OCI-LY1 (cell line): ENCODE data around the gene SNAI3.
A peak's percentile ranks its signal among the peaks of the same experiment; 100 is the strongest.

Experiments
- H2AFZ ChIP-seq: fragments of 200-600 bp; sonication (generic), shearing (Covaris generic); 2 replicates; pipeline ENCODE4 v1.6.0; 2014; ENCODE audit warnings: antibody characterized with exemption, mild to moderate bottlenecking, low read length
- H3F3A ChIP-seq: fragments of 200-600 bp; sonication (generic), shearing (Covaris generic); 2 replicates; pipeline ENCODE4 v1.6.0; 2014; ENCODE audit warnings: mild to moderate bottlenecking, antibody characterized with exemption, low read length, moderate library complexity; ENCODE audit not compliant: insufficient read depth
- H3K27ac ChIP-seq: fragments of 200-600 bp; sonication (generic); 2 replicates; pipeline ENCODE4 v1.5.1; 2014; ENCODE audit warnings: low read length, mixed run types, mild to moderate bottlenecking, low read depth; ENCODE audit not compliant: poor library complexity, severe bottlenecking
- H3K27me3 ChIP-seq: fragments of 200-600 bp; sonication (generic); 2 replicates; pipeline ENCODE4 v1.6.0; 2014; ENCODE audit warnings: antibody characterized with exemption, mild to moderate bottlenecking, low read length, moderate library complexity; ENCODE audit not compliant: insufficient read depth
- H3K36me3 ChIP-seq: fragments of 200-600 bp; sonication (generic); 2 replicates; pipeline ENCODE4 v1.6.1; 2014; ENCODE audit warnings: mild to moderate bottlenecking, antibody characterized with exemption, low read length, moderate library complexity, mixed read lengths; ENCODE audit not compliant: insufficient read depth
- H3K4me1 ChIP-seq: fragments of 200-600 bp; sonication (generic); 2 replicates; pipeline ENCODE4 v1.5.1; 2014; ENCODE audit warnings: mild to moderate bottlenecking, low read length, moderate library complexity; ENCODE audit not compliant: insufficient read depth, severe bottlenecking
- H3K4me2 ChIP-seq: fragments of 200-600 bp; sonication (generic), shearing (Covaris generic); 2 replicates; pipeline ENCODE4 v1.6.1; 2014; ENCODE audit warnings: low read length
- H3K4me3 ChIP-seq: fragments of 200-600 bp; sonication (generic); 2 replicates; pipeline ENCODE4 v1.5.1; 2014; ENCODE audit warnings: low read length, low read depth, mild to moderate bottlenecking, mixed read lengths; ENCODE audit not compliant: poor library complexity, severe bottlenecking
- H3K79me2 ChIP-seq: fragments of 200-600 bp; shearing (Covaris generic); 2 replicates; pipeline ENCODE4 v1.6.1; 2016; ENCODE audit warnings: mixed run types, low read length, mixed read lengths; ENCODE audit not compliant: insufficient read depth
- H3K9ac ChIP-seq: fragments of 200-600 bp; sonication (generic), shearing (Covaris generic); 2 replicates; pipeline ENCODE4 v1.6.1; 2014; ENCODE audit warnings: mild to moderate bottlenecking, low read length, mixed read lengths
- H3K9me2 ChIP-seq: fragments of 200-600 bp; sonication (generic), shearing (Covaris generic); 2 replicates; pipeline ENCODE4 v1.6.1; 2014; ENCODE audit warnings: low read depth, mild to moderate bottlenecking, low read length, mixed read lengths
- H3K9me3 ChIP-seq: fragments of 200-600 bp; shearing (Covaris generic); 2 replicates; pipeline ENCODE4 v1.6.1; 2014; ENCODE audit warnings: low read length, mixed read lengths
- H4K20me1 ChIP-seq: fragments of 200-600 bp; sonication (generic), shearing (Covaris generic); 2 replicates; pipeline ENCODE4 v1.6.0; 2016; ENCODE audit warnings: mild to moderate bottlenecking, low read length; ENCODE audit not compliant: insufficient read depth
- CTCF ChIP-seq: fragments of 200-600 bp; sonication (generic), shearing (Covaris generic); IDR thresholded peaks from 2 replicates; pipeline ENCODE4 v1.5.1; 2017; ENCODE audit warnings: mild to moderate bottlenecking, antibody characterized with exemption, low read length, moderate library complexity, mixed read lengths
- EZH2 ChIP-seq: fragments of 200-600 bp; sonication (generic), shearing (Covaris generic); IDR thresholded peaks from 2 replicates; pipeline ENCODE4 v1.8.0; 2017; ENCODE audit warnings: borderline replicate concordance, mixed run types, mild to moderate bottlenecking, antibody characterized with exemption, low read length, moderate library complexity, mixed read lengths

Gene SNAI3

GRCh38 chr16:88633684-88634140, 52.6 kb downstream of the SNAI3 start:
- TF ChIP-seq EZH2 (no peak), CTCF (peak; percentile 44; the same call in 1 of the 2 replicates)
- no peaks in the 10 kb centered on the region for H3K9me3 ChIP-seq
- peaks cover 34% of the 10 kb centered on the region for H3K36me3 ChIP-seq
- H3K4me1 ChIP-seq = peaks cover 38% of the 10 kb centered on the region
- no peaks in the 10 kb centered on the region for H4K20me1 ChIP-seq
- H3K9me2 ChIP-seq = no peaks in the 10 kb centered on the region
- H3K9ac ChIP-seq = peak overlapping the region; percentile 34; the same call in 1 of the 2 replicates
- peak overlapping the region; percentile 61 for H3K4me2 ChIP-seq
- H3K27ac ChIP-seq = peak overlapping the region; percentile 50
- no peak overlapping the region for H2AFZ ChIP-seq
- peak overlapping the region; percentile 53 for H3K4me3 ChIP-seq
- no peaks in the 10 kb centered on the region; the same call in 1 of the 2 replicates for H3K27me3 ChIP-seq
- H3K79me2 ChIP-seq = no peaks in the 10 kb centered on the region
- H3F3A ChIP-seq = no peaks in the 10 kb centered on the region

- no peaks in the 10 kb centered on the region for H4K20me1 ChIP-seq
- no peak overlapping the region for H3K4me3 ChIP-seq
- H3K4me1 ChIP-seq = peaks cover 27% of the 10 kb centered on the region
- no peaks in the 10 kb centered on the region for H3K9me2 ChIP-seq
- H3K4me2 ChIP-seq = no peak overlapping the region
- no peaks in the 10 kb centered on the region for H3K9me3 ChIP-seq
- H3K79me2 ChIP-seq = no peaks in the 10 kb centered on the region
- no peak overlapping the region for H2AFZ ChIP-seq
- H3K27ac ChIP-seq = no peak overlapping the region
- no peak overlapping the region for H3K9ac ChIP-seq
- no peaks in the 10 kb centered on the region for H3F3A ChIP-seq
- H3K36me3 ChIP-seq = peaks cover 45% of the 10 kb centered on the region
- no peaks in the 10 kb centered on the region for H3K27me3 ChIP-seq
- TF ChIP-seq EZH2 (no peak), CTCF (no peak)
These were observed 53.7 kb downstream of the SNAI3 start for GRCh38 chr16:88632587-88632930.

- TF ChIP-seq EZH2 (no peak), CTCF (no peak)
- H3K9me2 ChIP-seq = no peaks in the 10 kb centered on the region
- no peak overlapping the region for H3K27ac ChIP-seq
- H3K4me2 ChIP-seq = no peak overlapping the region
- H3K9me3 ChIP-seq = no peaks in the 10 kb centered on the region
- peaks cover 50% of the 10 kb centered on the region for H3K36me3 ChIP-seq
- H3F3A ChIP-seq = no peaks in the 10 kb centered on the region
- H3K9ac ChIP-seq = no peak overlapping the region
- no peak overlapping the region for H3K4me3 ChIP-seq
- H2AFZ ChIP-seq = no peak overlapping the region
- no peaks in the 10 kb centered on the region for H4K20me1 ChIP-seq
- no peaks in the 10 kb centered on the region for H3K79me2 ChIP-seq
- H3K27me3 ChIP-seq = no peaks in the 10 kb centered on the region
- H3K4me1 ChIP-seq = peaks cover 23% of the 10 kb centered on the region
These were observed 54.3 kb downstream of the SNAI3 start for GRCh38 chr16:88631920-88632586.
